Measurements from ENCODE around the gene RPS2. TPM values are rescaled to one million over a fixed set of nuclear protein-coding genes. Genes with fewer than 3 reads are reported as not detected.

RPS2 gene
- total RNA-seq, 2 donors from 2014 or later, result 782 to 1,247 TPM

DNA sequence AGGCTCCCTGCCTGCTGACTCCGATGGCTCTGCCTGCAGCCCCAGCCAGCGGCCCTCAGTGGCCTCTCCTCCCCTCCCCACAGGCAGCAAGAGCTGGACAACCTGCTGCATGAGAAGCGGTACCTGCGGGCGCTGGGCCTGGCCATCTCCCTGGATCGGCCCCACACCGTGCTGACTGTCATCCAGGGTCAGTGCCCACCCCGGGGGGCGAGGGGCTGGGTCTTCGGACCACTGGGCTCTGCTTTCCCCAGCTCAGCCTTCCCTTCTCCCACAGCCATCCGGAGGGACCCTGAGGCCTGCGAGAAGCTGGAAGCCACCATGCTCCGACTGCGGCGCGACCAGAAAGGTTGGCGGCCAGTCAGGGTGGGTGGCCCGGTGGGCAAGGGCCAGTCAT, 13.2 kb upstream of the RPS2 start:
- Histone ChIP-seq H3K4me1 (peaks cover 0 to 31% of the 10 kb centered on the region in 2 donors), H3K4me3 (no peak overlapping the region), H3K9me3 (no peaks in the 10 kb centered on the region), H3K27me3 (peaks cover 7 to 9% of the 10 kb centered on the region in 2 donors), H3K36me3 (peaks cover 47% of the 10 kb centered on the region), H3K27ac (no peak overlapping the region)
- TF ChIP-seq, protein P1, sequence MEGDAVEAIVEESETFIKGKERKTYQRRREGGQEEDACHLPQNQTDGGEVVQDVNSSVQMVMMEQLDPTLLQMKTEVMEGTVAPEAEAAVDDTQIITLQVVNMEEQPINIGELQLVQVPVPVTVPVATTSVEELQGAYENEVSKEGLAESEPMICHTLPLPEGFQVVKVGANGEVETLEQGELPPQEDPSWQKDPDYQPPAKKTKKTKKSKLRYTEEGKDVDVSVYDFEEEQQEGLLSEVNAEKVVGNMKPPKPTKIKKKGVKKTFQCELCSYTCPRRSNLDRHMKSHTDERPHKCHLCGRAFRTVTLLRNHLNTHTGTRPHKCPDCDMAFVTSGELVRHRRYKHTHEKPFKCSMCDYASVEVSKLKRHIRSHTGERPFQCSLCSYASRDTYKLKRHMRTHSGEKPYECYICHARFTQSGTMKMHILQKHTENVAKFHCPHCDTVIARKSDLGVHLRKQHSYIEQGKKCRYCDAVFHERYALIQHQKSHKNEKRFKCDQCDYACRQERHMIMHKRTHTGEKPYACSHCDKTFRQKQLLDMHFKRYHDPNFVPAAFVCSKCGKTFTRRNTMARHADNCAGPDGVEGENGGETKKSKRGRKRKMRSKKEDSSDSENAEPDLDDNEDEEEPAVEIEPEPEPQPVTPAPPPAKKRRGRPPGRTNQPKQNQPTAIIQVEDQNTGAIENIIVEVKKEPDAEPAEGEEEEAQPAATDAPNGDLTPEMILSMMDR (IDR thresholded peaks at IDR 0.05), result no peak
- no peak for DNase-seq (ENCODE audit: low spot score)

- peaks cover 47% of the 10 kb centered on the region for H3K36me3 ChIP-seq
- H3K27ac ChIP-seq, result no peak overlapping the region
- H3K9me3 ChIP-seq, result no peaks in the 10 kb centered on the region
- peaks cover 7 to 9% of the 10 kb centered on the region in 2 donors for H3K27me3 ChIP-seq
- no peak for DNase-seq (ENCODE audit: low spot score)
- H3K4me3 ChIP-seq, result no peak overlapping the region
- peaks cover 0 to 37% of the 10 kb centered on the region in 2 donors for H3K4me1 ChIP-seq
- TF ChIP-seq, protein P1 (IDR thresholded peaks at IDR 0.05), result no peak
Observed at GRCh38 chr16:1976951-1977874, 12.6 kb upstream of the RPS2 start.

DNA sequence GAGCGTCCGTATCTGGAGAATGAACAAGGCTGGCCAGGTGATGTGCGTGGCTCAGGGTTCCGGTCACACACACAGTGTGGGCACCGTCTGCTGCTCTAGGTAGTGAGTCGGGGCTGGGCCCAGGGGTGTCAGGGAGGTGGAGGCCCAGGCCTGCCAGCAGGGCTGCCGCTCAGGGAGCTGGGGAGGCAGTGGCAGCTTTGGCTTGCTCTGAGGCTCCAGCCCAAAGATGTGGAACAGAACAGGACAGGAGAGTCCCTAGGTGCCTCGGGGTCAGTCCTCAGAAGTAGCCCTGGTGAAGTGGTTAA, 11.5 kb upstream of the RPS2 start:
- Histone ChIP-seq H3K9me3 (no peaks in the 10 kb centered on the region), H3K27ac (no peak overlapping the region), H3K4me1 (peaks cover 0 to 41% of the 10 kb centered on the region in 2 donors), H3K36me3 (peaks cover 47% of the 10 kb centered on the region), H3K27me3 (peaks cover 7 to 9% of the 10 kb centered on the region in 2 donors), H3K4me3 (no peak overlapping the region)
- TF ChIP-seq, protein P1 (IDR thresholded peaks at IDR 0.05), result no peak
- DNase-seq (ENCODE audit: low spot score), result no peak

GRCh38 chr16:1975432-1976215, 11.0 kb upstream of the RPS2 start:
- peaks cover 47% of the 10 kb centered on the region for H3K36me3 ChIP-seq
- TF ChIP-seq, protein P1 (IDR thresholded peaks at IDR 0.05), result no peak
- no peak overlapping the region for H3K4me3 ChIP-seq
- peaks cover 7% of the 10 kb centered on the region in 2 donors for H3K27me3 ChIP-seq
- no peak overlapping the region for H3K27ac ChIP-seq
- peaks cover 0 to 44% of the 10 kb centered on the region in 2 donors for H3K4me1 ChIP-seq
- H3K9me3 ChIP-seq, result no peaks in the 10 kb centered on the region
- DNase-seq (ENCODE audit: low spot score), result no peak

GRCh38 chr16:1974157-1975070, 9.8 kb upstream of the RPS2 start:
- Histone ChIP-seq H3K4me1 (peaks cover 0 to 34% of the 10 kb centered on the region in 2 donors), H3K27me3 (peaks cover 3 to 7% of the 10 kb centered on the region in 2 donors), H3K4me3 (no peak overlapping the region), H3K9me3 (no peaks in the 10 kb centered on the region), H3K36me3 (peaks cover 47% of the 10 kb centered on the region), H3K27ac (no peak overlapping the region)
- no peak for DNase-seq (ENCODE audit: low spot score)
- TF ChIP-seq, protein P1 (IDR thresholded peaks at IDR 0.05), result no peak
